CD4-positive, alpha-beta T cell treated with Interleukin-6 at 100 ng/mL for 8 hours (primary cell): ENCODE measurements around the gene C8G.

Experiments
- DNase-seq: peaks from one replicate; pipeline ENCODE4 v3.0.0-alpha.2; 2020; ENCODE audit warnings: mixed read lengths, low spot score

The C8G gene

GRCh38 chr9:136920734-136921231, 24.3 kb upstream of the C8G start:
- no peak for DNase-seq

- DNase-seq, result no peak
Observed at GRCh38 chr9:136921307-136921706, 23.7 kb upstream of the C8G start.

GRCh38 chr9:136921718-136922117, 23.3 kb upstream of the C8G start:
- no peak for DNase-seq

- DNase-seq, result no peak
Observed at GRCh38 chr9:136922540-136922939, 22.5 kb upstream of the C8G start.

GRCh38 chr9:136923881-136924280, 21.2 kb upstream of the C8G start:
- DNase-seq, result no peak

- no peak for DNase-seq
Observed at GRCh38 chr9:136925414-136926153, 19.5 kb upstream of the C8G start.

GRCh38 chr9:136926154-136926704, 18.8 kb upstream of the C8G start:
- no peak for DNase-seq

- no peak for DNase-seq
Observed at GRCh38 chr9:136926749-136927148, 18.3 kb upstream of the C8G start.

- DNase-seq, result no peak
Observed at GRCh38 chr9:136927343-136928271, 17.4 kb upstream of the C8G start.

- no peak for DNase-seq
Observed at GRCh38 chr9:136928591-136928990, 16.5 kb upstream of the C8G start.

- no peak for DNase-seq
Observed at GRCh38 chr9:136930014-136930413, 15.0 kb upstream of the C8G start.

- no peak for DNase-seq
Observed at GRCh38 chr9:136931611-136932130, 13.4 kb upstream of the C8G start.

- no peak for DNase-seq
Observed at GRCh38 chr9:136934277-136934676, 10.8 kb upstream of the C8G start.

GRCh38 chr9:136935651-136936050, 9.4 kb upstream of the C8G start:
- DNase-seq, result no peak

GRCh38 chr9:136936645-136937170, 8.3 kb upstream of the C8G start:
- no peak for DNase-seq

GRCh38 chr9:136937186-136938001, 7.6 kb upstream of the C8G start:
- DNase-seq, result no peak

- no peak for DNase-seq
Observed at GRCh38 chr9:136939431-136939995, 5.5 kb upstream of the C8G start.

GRCh38 chr9:136939996-136940525, 5.0 kb upstream of the C8G start:
- no peak for DNase-seq

GRCh38 chr9:136940526-136941230, 4.4 kb upstream of the C8G start:
- no peak for DNase-seq
